Calu3 (cell line): ENCODE measurements around the gene ZBTB16. TPM values are rescaled to one million over a fixed set of nuclear protein-coding genes. Genes with fewer than 3 reads are reported as not detected.

Experiments
- BruUV-seq: library from RNA; stranded (reverse); fragments of 400-500 nt; replicated peaks from 2 replicates; lab custom pipeline; 2021; lab: Mats Ljungman, UMichigan
- CTCF ChIA-PET: fragments of 300-600 bp; sonication (Branson Sonifier 250); formaldehyde crosslinking; loops from one replicate; lab custom pipeline; 2022; ENCODE audit warnings: antibody characterized with exemption; lab: Charles Lee
- DNase-seq: peaks from one replicate; pipeline ENCODE4 v3.0.0; 2022
- H3K27ac Mint-ChIP-seq: one replicate; pipeline ENCODE4 v1.8.0; 2022; ENCODE audit warnings: mixed read lengths; ENCODE audit not compliant: unreplicated experiment
- H3K27me3 Mint-ChIP-seq: one replicate; pipeline ENCODE4 v1.8.0; 2022; ENCODE audit warnings: mixed read lengths; ENCODE audit not compliant: unreplicated experiment
- H3K36me3 Mint-ChIP-seq: one replicate; pipeline ENCODE4 v1.8.0; 2022; ENCODE audit warnings: mild to moderate bottlenecking, moderate library complexity, mixed read lengths; ENCODE audit not compliant: insufficient read depth, unreplicated experiment
- H3K4me1 Mint-ChIP-seq: one replicate; pipeline ENCODE4 v1.8.0; 2022; ENCODE audit warnings: mild to moderate bottlenecking, low read depth, mixed read lengths; ENCODE audit not compliant: unreplicated experiment
- H3K4me3 Mint-ChIP-seq: one replicate; pipeline ENCODE4 v1.8.0; 2022; ENCODE audit warnings: mild to moderate bottlenecking, low read depth, moderate library complexity, mixed read lengths; ENCODE audit not compliant: unreplicated experiment
- H3K9me3 Mint-ChIP-seq: one replicate; pipeline ENCODE4 v1.8.0; 2022; ENCODE audit warnings: low read depth, mixed read lengths; ENCODE audit not compliant: unreplicated experiment
- intact Hi-C: fragments of 100-400 bp; cut with micrococcal nuclease; formaldehyde crosslinking; loops from one replicate; pipeline ENCODE4 v1.10.0; 2022; ENCODE audit not compliant: unreplicated experiment
- total RNA-seq: library from RNA; stranded (reverse); gene quantifications from 2 replicates; pipeline ENCODE4 v1.2.3, GENCODE V29; 2022
- TF ChIP-seq, protein P1 (sequence below): fragments of 200-600 bp; IDR thresholded peaks from one replicate; pipeline ENCODE4 v1.8.0; 2022; ENCODE audit warnings: antibody characterized with exemption; ENCODE audit not compliant: unreplicated experiment

The ZBTB16 gene
- total RNA-seq, 1 experiment from 2014 or later: not detected

DNA sequence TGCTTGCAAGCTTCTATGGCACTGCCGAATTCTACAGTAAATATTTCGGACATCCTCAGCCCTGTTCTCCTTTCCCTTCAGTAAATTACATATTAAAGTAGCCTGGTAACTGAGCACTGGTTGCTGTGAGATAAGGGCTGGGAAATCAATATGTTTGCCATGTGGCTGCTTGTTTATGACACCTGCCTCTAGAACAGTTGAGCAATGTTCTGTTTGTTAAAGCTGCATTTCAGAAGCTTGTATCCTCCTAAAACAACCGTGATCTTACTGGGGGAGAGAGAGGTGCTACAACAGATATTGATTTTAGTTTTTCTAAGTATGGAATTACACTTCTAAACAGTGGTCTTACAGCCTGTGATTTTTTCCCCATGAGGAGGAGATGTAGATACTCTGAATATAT is 39.4 kb downstream of the ZBTB16 start:
- TF ChIP-seq, protein P1, sequence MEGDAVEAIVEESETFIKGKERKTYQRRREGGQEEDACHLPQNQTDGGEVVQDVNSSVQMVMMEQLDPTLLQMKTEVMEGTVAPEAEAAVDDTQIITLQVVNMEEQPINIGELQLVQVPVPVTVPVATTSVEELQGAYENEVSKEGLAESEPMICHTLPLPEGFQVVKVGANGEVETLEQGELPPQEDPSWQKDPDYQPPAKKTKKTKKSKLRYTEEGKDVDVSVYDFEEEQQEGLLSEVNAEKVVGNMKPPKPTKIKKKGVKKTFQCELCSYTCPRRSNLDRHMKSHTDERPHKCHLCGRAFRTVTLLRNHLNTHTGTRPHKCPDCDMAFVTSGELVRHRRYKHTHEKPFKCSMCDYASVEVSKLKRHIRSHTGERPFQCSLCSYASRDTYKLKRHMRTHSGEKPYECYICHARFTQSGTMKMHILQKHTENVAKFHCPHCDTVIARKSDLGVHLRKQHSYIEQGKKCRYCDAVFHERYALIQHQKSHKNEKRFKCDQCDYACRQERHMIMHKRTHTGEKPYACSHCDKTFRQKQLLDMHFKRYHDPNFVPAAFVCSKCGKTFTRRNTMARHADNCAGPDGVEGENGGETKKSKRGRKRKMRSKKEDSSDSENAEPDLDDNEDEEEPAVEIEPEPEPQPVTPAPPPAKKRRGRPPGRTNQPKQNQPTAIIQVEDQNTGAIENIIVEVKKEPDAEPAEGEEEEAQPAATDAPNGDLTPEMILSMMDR: no peak
- Mint-ChIP-seq H3K4me3 (no peak overlapping the region), H3K9me3 (no peaks in the 10 kb centered on the region), H3K4me1 (no peaks in the 10 kb centered on the region), H3K36me3 (no peaks in the 10 kb centered on the region), H3K27ac (no peak overlapping the region), H3K27me3 (peaks cover 77% of the 10 kb centered on the region)
- BruUV-seq: no TSS peak
- intact Hi-C loops: no loop called here
- DNase-seq: peak; percentile 7
- CTCF ChIA-PET: no interaction called here

DNA sequence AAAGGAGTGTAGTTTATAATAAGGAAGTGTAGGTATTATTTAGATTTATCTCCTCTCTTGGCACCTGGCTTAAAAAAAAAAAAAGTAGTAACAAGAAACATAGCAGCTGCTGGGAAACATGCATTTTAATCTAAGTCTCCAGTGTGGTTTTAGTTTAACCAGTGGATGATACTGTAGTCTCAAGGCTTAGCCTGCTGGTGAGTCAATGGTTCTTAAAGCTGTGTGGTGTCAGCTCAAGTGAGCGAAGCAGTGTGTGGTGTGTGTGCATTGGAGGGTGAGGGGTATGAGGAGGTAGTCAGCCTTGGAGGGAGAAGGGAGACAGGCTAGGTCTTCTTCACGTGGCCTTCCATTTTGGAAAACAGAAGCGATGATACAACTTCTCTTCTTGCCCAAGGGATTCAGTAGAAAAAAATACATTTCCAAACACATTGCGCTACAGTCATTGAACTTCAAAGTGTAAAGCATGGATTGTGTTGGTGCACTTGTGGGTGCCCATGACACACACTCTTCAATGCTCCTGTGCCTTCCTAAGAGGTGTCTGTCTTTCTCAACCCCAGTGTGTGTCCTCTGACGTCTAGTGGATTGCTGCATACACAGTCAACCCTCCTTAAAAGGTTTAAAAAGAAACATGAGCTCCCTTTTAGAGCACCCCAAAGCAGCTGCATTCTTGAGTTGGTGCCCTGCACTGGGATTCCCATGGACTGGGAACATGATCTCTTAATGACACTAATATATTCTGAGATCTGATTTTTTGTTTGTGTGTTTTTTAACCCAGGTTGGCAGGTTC is 40.1 kb downstream of the ZBTB16 start:
- H3K36me3 Mint-ChIP-seq: no peaks in the 10 kb centered on the region
- H3K27ac Mint-ChIP-seq: no peak overlapping the region
- peaks cover 78% of the 10 kb centered on the region for H3K27me3 Mint-ChIP-seq
- intact Hi-C loops: no loop called here
- BruUV-seq: no TSS peak
- no peaks in the 10 kb centered on the region for H3K9me3 Mint-ChIP-seq
- CTCF ChIA-PET: no interaction called here
- H3K4me3 Mint-ChIP-seq: no peak overlapping the region
- TF ChIP-seq, protein P1: no peak
- no peak for DNase-seq
- H3K4me1 Mint-ChIP-seq: no peaks in the 10 kb centered on the region

DNA sequence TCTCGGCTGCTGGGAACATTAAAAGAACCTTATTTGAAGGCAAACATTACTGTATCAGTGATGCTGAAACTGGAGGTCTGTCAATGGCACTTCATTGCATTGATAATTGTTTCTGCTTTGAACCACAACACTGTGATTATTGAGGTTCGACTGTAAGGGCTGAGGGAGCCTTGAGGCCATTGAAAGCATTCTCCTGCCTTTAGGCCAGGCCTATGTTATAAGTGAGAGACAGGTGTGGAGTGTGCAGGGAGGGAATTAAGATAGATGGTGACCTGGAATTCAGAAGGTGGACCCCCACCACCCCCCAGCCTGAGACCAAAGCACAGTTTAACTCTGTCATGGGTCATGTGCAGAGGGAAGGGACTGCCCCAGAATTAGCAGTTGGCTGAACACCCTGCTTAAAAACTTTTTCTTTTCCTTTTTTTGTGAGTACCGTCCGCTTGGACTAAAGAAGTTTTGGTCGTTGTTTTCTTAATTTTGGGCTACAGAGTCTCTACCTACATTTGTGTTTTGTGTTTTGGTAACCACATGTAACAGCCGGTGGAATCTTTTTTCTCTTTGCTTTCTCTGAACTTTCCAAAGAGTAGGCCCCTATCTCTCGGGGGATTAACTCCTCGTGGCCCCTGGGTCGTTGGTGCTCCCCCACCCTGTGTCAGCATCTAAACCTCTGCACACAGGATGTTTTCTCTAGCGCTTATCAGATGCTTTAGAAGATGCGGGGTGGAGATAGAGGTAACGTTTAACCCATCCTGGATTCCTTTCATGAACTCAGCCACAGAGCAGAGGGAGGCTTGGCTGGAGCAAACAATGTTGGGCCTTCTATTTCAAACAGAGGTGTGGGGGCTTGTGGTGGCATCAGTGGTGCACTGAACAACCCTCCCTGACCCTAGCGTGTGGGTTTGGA is 43.7 kb downstream of the ZBTB16 start:
- intact Hi-C loops: no loop called here
- Mint-ChIP-seq H3K9me3 (no peaks in the 10 kb centered on the region), H3K27me3 (peaks cover 85% of the 10 kb centered on the region), H3K27ac (no peak overlapping the region), H3K36me3 (no peaks in the 10 kb centered on the region), H3K4me1 (no peaks in the 10 kb centered on the region), H3K4me3 (no peak overlapping the region)
- no TSS peak for BruUV-seq
- CTCF ChIA-PET: no interaction called here
- TF ChIP-seq, protein P1: no peak
- no peak for DNase-seq

DNA sequence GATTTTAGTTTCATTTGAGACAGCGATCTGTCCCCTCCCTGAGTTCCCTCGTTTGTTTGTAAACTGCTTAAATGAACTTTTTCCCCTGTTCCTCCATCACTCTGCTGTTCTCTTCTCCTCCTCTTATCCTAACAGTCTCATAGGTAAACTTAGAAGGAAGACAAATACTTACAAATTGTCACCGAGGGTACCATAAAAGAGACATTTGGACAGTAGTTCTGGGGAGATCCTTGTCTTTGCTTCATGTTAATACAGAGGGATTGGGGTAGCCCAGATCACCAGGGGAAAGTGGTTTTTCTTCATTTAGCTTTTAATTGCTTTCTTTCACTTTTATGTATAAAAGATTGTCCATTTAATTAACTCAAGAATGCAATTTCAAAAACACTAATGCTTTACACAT is 46.1 kb downstream of the ZBTB16 start:
- no peak for DNase-seq

More for the DNA sequence above, 46.1 kb downstream of the ZBTB16 start:
- intact Hi-C loops: no loop called here
- CTCF ChIA-PET: no interaction called here
- H3K27me3 Mint-ChIP-seq: peaks cover 88% of the 10 kb centered on the region
- H3K4me1 Mint-ChIP-seq: no peaks in the 10 kb centered on the region
- H3K4me3 Mint-ChIP-seq: no peak overlapping the region
- H3K27ac Mint-ChIP-seq: no peak overlapping the region
- no peaks in the 10 kb centered on the region for H3K36me3 Mint-ChIP-seq
- TF ChIP-seq, protein P1: no peak
- H3K9me3 Mint-ChIP-seq: no peaks in the 10 kb centered on the region
- BruUV-seq: no TSS peak
